Testis (tissue), 2 donors: ENCODE measurements around the gene ARHGAP12.

Source experiments
- POLR2A ChIP-seq: fragments of 450-650 bp; IDR thresholded peaks from one replicate; pipeline ENCODE4 v1.6.1; 2017; ENCODE audit warnings: antibody characterized with exemption, mild to moderate bottlenecking, moderate library complexity
- TF ChIP-seq, protein P1 (sequence below), 3 experiments: fragments of 450-650 bp in 2 of 3; fragments of 200-600 bp in 1 of 3; sonication (generic) in 1 of 3; IDR thresholded peaks; one replicate each; pipeline ENCODE4 v1.5.1; 2016 to 2019; ENCODE audit warnings: antibody characterized with exemption in 3 of 3, mild to moderate bottlenecking in 2 of 3, moderate library complexity in 1 of 3

DNA sequence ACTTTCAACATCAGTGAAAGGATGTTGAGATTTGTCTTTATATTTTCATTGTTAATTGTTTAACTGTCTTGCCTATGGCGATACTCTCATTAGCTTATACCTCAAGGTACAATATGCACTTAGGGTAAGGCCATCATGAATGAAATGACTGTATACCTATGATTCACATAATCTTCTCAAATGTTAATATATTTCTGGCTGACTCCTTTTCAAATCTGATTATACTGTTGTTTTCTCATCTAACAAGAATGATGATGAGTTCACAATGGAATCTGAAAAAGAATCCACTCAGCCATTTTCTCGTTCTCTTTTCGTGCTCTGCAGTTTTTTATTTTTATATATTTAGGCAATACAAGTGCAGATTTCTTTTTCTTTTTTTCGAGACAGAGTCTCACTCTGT lies 159.1 kb downstream of the ARHGAP12 start:
- TF ChIP-seq, protein P1, sequence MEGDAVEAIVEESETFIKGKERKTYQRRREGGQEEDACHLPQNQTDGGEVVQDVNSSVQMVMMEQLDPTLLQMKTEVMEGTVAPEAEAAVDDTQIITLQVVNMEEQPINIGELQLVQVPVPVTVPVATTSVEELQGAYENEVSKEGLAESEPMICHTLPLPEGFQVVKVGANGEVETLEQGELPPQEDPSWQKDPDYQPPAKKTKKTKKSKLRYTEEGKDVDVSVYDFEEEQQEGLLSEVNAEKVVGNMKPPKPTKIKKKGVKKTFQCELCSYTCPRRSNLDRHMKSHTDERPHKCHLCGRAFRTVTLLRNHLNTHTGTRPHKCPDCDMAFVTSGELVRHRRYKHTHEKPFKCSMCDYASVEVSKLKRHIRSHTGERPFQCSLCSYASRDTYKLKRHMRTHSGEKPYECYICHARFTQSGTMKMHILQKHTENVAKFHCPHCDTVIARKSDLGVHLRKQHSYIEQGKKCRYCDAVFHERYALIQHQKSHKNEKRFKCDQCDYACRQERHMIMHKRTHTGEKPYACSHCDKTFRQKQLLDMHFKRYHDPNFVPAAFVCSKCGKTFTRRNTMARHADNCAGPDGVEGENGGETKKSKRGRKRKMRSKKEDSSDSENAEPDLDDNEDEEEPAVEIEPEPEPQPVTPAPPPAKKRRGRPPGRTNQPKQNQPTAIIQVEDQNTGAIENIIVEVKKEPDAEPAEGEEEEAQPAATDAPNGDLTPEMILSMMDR (IDR thresholded peaks at IDR 0.05), result no peak
- no peak for TF ChIP-seq POLR2A
